ENCODE results near the gene ZSCAN26.

Gene ZSCAN26

DNA sequence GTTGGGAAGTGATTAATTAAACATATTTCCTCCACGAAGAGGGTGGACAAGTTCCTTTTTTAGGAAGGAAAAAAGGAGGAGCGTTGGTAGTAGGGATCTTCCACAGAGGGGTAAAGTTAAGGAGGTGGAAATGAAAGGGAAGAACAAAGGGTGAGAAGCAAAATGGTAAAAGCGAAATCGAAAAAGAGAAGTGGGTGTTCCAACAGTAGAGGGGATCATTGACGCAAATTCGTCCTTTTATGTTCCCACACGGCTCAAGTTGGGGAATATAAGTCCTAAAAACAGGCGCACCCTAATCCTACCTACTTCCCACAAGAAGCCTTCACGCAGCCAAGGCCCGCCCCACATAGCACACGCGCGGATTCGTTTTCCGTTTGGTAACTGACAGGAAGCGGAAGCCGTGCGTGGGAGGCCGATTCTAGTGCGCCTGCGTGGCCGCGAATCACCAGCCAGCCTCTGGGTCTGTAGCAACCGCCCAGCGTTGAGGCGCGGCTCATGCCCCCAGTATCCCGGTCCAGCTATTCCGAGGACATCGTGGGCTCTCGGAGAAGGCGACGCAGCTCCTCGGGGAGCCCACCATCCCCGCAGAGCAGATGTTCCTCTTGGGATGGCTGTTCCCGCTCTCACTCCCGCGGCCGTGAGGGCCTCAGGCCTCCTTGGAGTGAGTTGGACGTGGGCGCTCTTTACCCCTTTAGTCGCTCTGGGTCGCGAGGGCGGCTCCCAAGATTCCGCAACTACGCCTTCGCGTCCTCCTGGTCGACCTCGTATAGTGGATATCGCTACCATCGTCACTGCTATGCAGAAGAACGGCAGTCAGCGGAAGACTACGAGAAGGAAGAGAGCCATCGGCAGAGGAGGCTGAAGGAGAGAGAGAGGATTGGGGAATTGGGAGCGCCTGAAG lies 7.8 kb upstream of the ZSCAN26 start, which contains the start of gene NKAPL:
NKAPL (plus strand) TSS at position 421 of the 901 bp plus-strand sequence; CDS start at position 496, 75 bp downstream.
- TF ChIP-seq CTCF (conservative IDR thresholded peaks at IDR 0.05) (no peak), ZFX (IDR thresholded peaks at IDR 0.05) (no peak)
- no peak within 1 kb of the TSS for H3K27ac ChIP-seq

DNA sequence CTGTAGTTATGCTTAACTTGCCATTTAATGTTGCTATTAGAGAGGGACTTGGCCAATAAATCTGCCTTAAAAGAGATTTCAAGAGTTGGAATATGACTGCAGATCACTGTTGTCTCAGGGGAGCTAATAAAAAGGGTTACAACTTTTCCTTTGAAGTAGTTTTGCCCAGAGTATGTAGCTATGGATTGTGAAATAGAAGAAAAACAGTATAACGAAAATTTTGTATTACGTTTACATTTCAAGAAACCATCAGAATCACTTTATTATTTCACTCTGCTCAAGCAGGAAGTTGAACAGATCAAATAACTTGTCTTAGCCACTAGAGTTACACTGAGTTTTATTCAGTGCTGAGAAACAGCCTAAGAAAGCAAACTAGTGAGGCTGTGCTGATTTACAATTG lies 3.0 kb upstream of the ZSCAN26 start:
- TF ChIP-seq CTCF (conservative IDR thresholded peaks at IDR 0.05) (no peak), ZFX (IDR thresholded peaks at IDR 0.05) (no peak)

DNA sequence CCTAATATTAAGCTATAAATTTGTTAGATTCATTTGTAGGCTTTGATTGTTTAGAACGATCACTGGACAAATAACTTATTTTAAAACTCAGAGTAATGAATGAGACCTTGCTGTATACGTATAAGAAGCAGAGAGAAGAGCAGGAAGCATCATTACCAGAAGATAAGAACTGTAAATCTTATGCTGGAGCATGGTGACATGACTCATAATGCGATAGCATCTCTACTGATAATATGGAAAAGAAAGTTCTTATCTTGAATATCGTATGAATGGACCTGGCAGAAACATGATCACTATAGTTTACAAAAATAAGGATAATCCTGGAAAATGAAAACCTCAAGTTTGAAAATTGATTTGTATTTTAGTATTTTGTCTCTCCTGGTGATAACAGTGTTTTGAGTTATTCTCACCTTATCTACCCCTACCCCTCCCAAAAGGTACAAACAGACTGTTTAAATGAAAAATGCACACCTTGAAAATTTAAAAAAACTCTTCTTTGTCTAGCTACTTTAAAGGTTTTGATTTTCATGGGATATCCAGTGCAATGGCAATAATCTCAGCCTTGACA lies 2.0 kb upstream of the ZSCAN26 start:
- H3K27ac ChIP-seq: no peak overlapping the region

More for the DNA sequence above, 3.0 kb upstream of the ZSCAN26 start:
- no peak overlapping the region for H3K27ac ChIP-seq

GRCh38 chr6:28266563-28266961 lies 381 bp upstream of the ZSCAN26 start:
- TF ChIP-seq CTCF (conservative IDR thresholded peaks at IDR 0.05): no peak
- TF ChIP-seq ZFX (IDR thresholded peaks at IDR 0.05): no peak
- H3K27ac ChIP-seq: peak overlapping the region; percentile 57

More for the DNA sequence above, 2.0 kb upstream of the ZSCAN26 start:
- TF ChIP-seq ZFX (IDR thresholded peaks at IDR 0.05) (no peak), CTCF (conservative IDR thresholded peaks at IDR 0.05) (no peak)

GRCh38 chr6:28267695-28268059 lies 734 bp downstream of the ZSCAN26 start:
- H3K27ac ChIP-seq: no peak overlapping the region; the same call in 1 of the 2 replicates
- TF ChIP-seq ZFX (IDR thresholded peaks at IDR 0.05) (no peak), CTCF (conservative IDR thresholded peaks at IDR 0.05) (no peak)

DNA sequence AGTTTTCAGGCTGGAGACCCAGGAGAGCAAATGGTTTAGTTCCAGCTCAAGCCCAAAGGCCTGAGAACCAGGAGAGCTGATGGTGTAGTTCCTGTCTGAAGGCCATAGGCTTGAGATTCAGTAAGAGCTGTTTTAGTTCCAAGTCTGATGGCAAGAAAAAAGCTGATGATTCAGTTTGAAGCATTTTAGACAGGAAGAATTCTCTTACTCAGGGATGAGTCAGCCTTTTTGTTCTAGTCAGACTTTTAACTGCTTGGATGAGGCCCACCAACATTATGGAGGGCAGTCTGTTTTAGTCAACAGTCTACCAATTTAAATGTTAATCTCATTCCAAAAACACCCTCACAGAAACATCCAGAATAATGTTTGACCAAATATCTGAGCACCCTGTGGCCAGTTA lies 2.5 kb downstream of the ZSCAN26 start:
- H3K27ac ChIP-seq: no peak overlapping the region
- no peak for TF ChIP-seq ZFX (IDR thresholded peaks at IDR 0.05)

GRCh38 chr6:28274888-28275287 lies 7.9 kb downstream of the ZSCAN26 start:
- TF ChIP-seq ZFX (IDR thresholded peaks at IDR 0.05) (no peak), CTCF (conservative IDR thresholded peaks at IDR 0.05) (no peak)
- H3K27ac ChIP-seq: no peak overlapping the region
